ENCODE results near the gene ABLIM1.

The ABLIM1 gene

DNA sequence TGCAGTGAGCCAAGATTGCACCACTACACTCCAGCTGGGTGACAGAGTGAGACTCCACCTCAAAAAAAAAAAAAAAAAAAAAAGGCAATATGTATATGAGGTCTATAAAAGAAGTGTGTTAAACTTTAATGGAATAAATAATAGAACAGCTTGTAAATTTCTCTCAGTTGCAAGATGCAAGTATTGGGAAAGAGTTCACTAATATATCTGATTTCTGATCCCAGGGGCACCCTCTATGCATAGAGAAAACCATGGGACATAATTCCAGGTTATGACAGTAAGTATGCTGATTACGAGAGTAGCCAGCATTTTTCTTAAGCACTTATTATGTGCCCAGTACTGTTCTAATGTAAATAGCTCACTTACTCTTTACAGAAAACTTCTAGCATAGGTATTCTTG lies 187.7 kb downstream of the ABLIM1 start:
- no peaks in the 10 kb centered on the region for H3K36me3 ChIP-seq (replicated peaks; ENCODE audit: low read depth, low read length)

DNA sequence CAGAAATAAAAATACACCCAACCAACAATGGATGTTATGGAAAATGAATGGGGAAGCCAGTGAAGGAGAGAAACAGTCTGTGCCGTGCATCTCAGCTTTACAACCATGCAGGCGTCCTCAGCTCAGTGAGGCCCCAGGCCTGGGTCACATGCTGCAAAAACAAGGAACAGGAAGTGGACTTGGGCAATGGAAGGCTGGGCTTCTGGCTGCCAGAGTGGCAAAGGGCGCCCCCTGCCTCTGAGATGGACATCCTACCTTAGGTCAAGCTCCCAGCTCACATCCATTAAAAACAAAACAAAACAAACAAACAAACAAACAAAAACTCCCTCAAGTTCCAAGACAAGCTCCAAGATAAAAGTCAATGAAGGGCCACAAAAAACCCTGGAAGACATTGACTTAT lies 199.1 kb downstream of the ABLIM1 start:
- H3K4me2 ChIP-seq (ENCODE audit: low read length) = no peak overlapping the region
- H3K27ac ChIP-seq (ENCODE audit: low read length) = no peak overlapping the region
- no peaks in the 10 kb centered on the region for H4K20me1 ChIP-seq (ENCODE audit: insufficient read depth, low read length)
- H2AFZ ChIP-seq (ENCODE audit: low read depth, low read length) = no peak overlapping the region
- H3K4me3 ChIP-seq (ENCODE audit: low read length) = no peak overlapping the region
- no peaks in the 10 kb centered on the region for H3K4me1 ChIP-seq (ENCODE audit: low read length)
- H3K36me3 ChIP-seq (replicated peaks; ENCODE audit: low read depth, low read length) = no peaks in the 10 kb centered on the region
- H3K79me2 ChIP-seq (ENCODE audit: low read length) = no peaks in the 10 kb centered on the region
- no peaks in the 10 kb centered on the region for H3K27me3 ChIP-seq (ENCODE audit: low read depth, low read length)
- H3K9ac ChIP-seq (ENCODE audit: low read length) = no peak overlapping the region
- no peaks in the 10 kb centered on the region for H3K9me3 ChIP-seq (ENCODE audit: insufficient read depth, low read length)
- no peak for TF ChIP-seq EZH2phosphoT487 (IDR thresholded peaks at IDR 0.05; ENCODE audit: low read depth)
- TF ChIP-seq, protein P1, sequence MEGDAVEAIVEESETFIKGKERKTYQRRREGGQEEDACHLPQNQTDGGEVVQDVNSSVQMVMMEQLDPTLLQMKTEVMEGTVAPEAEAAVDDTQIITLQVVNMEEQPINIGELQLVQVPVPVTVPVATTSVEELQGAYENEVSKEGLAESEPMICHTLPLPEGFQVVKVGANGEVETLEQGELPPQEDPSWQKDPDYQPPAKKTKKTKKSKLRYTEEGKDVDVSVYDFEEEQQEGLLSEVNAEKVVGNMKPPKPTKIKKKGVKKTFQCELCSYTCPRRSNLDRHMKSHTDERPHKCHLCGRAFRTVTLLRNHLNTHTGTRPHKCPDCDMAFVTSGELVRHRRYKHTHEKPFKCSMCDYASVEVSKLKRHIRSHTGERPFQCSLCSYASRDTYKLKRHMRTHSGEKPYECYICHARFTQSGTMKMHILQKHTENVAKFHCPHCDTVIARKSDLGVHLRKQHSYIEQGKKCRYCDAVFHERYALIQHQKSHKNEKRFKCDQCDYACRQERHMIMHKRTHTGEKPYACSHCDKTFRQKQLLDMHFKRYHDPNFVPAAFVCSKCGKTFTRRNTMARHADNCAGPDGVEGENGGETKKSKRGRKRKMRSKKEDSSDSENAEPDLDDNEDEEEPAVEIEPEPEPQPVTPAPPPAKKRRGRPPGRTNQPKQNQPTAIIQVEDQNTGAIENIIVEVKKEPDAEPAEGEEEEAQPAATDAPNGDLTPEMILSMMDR (IDR thresholded peaks at IDR 0.05; ENCODE audit: low read depth, low read length) = peak; percentile 41

More for the DNA sequence above, 187.7 kb downstream of the ABLIM1 start:
- no peak overlapping the region for H3K4me3 ChIP-seq (ENCODE audit: low read length)
- peaks cover 3% of the 10 kb centered on the region; the same call in 1 of the 2 replicates for H3K4me1 ChIP-seq (ENCODE audit: low read length)
- H3K27ac ChIP-seq (ENCODE audit: low read length) = no peak overlapping the region
- H4K20me1 ChIP-seq (ENCODE audit: insufficient read depth, low read length) = no peaks in the 10 kb centered on the region
- H2AFZ ChIP-seq (ENCODE audit: low read depth, low read length) = no peak overlapping the region
- H3K79me2 ChIP-seq (ENCODE audit: low read length) = no peaks in the 10 kb centered on the region
- no peaks in the 10 kb centered on the region for H3K9me3 ChIP-seq (ENCODE audit: insufficient read depth, low read length)
- no peak overlapping the region for H3K9ac ChIP-seq (ENCODE audit: low read length)
- H3K27me3 ChIP-seq (ENCODE audit: low read depth, low read length) = no peaks in the 10 kb centered on the region
- no peak overlapping the region for H3K4me2 ChIP-seq (ENCODE audit: low read length)
- TF ChIP-seq EZH2phosphoT487 (IDR thresholded peaks at IDR 0.05; ENCODE audit: low read depth) = no peak
- TF ChIP-seq, protein P1 (IDR thresholded peaks at IDR 0.05; ENCODE audit: low read depth, low read length) = no peak

DNA sequence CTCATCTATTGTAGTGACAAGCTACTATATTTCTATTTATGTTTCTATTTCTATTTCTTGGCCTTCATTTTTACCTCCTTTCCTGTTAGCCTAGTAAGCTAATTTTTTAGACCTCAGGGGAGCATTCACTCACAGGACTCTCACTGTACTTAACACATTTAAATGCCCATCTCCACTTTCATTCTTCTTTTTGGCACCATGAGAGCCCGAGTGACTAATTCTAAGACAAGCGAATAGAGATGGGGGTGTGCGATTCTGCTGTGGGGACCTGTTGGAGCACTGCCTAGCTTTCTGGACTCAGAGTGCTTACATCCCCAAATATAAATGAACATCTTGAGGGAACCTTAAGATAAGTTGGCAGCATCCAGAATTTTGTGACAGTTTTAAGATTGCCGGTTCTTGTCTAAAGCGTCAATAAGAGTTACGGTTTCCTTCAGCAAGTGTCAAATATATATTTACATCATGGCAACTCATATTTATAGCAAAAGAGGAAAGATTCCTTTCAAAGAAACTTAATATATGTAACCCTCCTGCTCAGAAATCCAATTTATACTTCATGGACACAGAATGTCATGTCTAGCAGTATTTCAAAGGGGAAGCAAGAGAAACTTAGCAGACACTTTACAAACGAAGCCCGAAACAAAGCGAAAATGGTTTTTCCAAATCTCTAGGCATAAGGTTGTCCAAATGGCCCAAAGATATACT lies 199.7 kb downstream of the ABLIM1 start:
- TF ChIP-seq, protein P1 (IDR thresholded peaks at IDR 0.05; ENCODE audit: low read depth, low read length) = no peak
- no peak for TF ChIP-seq EZH2phosphoT487 (IDR thresholded peaks at IDR 0.05; ENCODE audit: low read depth)
- Histone ChIP-seq H3K79me2 (ENCODE audit: low read length) (no peaks in the 10 kb centered on the region), H4K20me1 (ENCODE audit: insufficient read depth, low read length) (no peaks in the 10 kb centered on the region), H3K36me3 (replicated peaks; ENCODE audit: low read depth, low read length) (no peaks in the 10 kb centered on the region), H2AFZ (ENCODE audit: low read depth, low read length) (no peak overlapping the region), H3K9ac (ENCODE audit: low read length) (no peak overlapping the region), H3K4me2 (ENCODE audit: low read length) (no peak overlapping the region), H3K9me3 (ENCODE audit: insufficient read depth, low read length) (no peaks in the 10 kb centered on the region), H3K27me3 (ENCODE audit: low read depth, low read length) (no peaks in the 10 kb centered on the region), H3K4me1 (ENCODE audit: low read length) (no peaks in the 10 kb centered on the region), H3K27ac (ENCODE audit: low read length) (no peak overlapping the region), H3K4me3 (ENCODE audit: low read length) (no peak overlapping the region)

DNA sequence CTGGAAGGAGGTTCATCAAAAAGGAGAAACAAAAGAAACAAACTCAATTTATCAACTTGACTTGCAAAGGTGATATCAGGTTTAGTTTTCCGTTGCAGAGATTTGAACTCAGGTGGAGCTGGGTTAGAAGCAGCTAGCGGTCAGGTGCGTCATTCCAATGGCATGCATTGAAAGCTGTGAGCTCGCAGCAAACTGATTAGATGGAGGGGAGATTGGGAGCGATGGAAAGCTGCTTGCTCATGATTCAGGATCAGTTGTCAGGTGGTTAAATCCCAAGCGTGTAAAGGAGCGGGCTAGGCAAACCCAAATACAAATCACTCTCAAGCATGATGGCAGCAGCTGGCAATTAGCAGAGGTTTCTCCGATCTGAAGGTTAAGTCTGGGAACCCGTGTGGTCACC lies 204.5 kb downstream of the ABLIM1 start:
- H3K36me3 ChIP-seq (replicated peaks; ENCODE audit: low read depth, low read length) = no peaks in the 10 kb centered on the region

More for the DNA sequence above, 204.5 kb downstream of the ABLIM1 start:
- H4K20me1 ChIP-seq (ENCODE audit: insufficient read depth, low read length) = no peaks in the 10 kb centered on the region
- no peak overlapping the region for H3K9ac ChIP-seq (ENCODE audit: low read length)
- no peak overlapping the region for H3K4me3 ChIP-seq (ENCODE audit: low read length)
- H3K9me3 ChIP-seq (ENCODE audit: insufficient read depth, low read length) = no peaks in the 10 kb centered on the region
- H3K4me1 ChIP-seq (ENCODE audit: low read length) = no peaks in the 10 kb centered on the region
- H2AFZ ChIP-seq (ENCODE audit: low read depth, low read length) = no peak overlapping the region
- no peak overlapping the region for H3K27ac ChIP-seq (ENCODE audit: low read length)
- no peak for TF ChIP-seq EZH2phosphoT487 (IDR thresholded peaks at IDR 0.05; ENCODE audit: low read depth)
- TF ChIP-seq, protein P1 (IDR thresholded peaks at IDR 0.05; ENCODE audit: low read depth, low read length) = no peak
- no peaks in the 10 kb centered on the region for H3K27me3 ChIP-seq (ENCODE audit: low read depth, low read length)
- H3K79me2 ChIP-seq (ENCODE audit: low read length) = no peaks in the 10 kb centered on the region
- no peak overlapping the region for H3K4me2 ChIP-seq (ENCODE audit: low read length)
